Ureter (tissue), 1 donor: ENCODE measurements around the gene SYT17. TPM values are rescaled to one million over a fixed set of nuclear protein-coding genes. Genes with fewer than 3 reads are reported as not detected.
A peak's percentile ranks its signal among the peaks of the same experiment; 100 is the strongest.

ENCODE experiments used
- DNase-seq: peaks from one replicate; pipeline ENCODE4 v3.0.0-alpha.2; 2020; ENCODE audit warnings: low spot score
- total RNA-seq: library from RNA; stranded (reverse); gene quantifications from one replicate; pipeline ENCODE4 v1.2.4, GENCODE V29; 2023
- donor health status: DM: yes; HTN: yes; CAD: no.

SYT17 gene
- 24.4 TPM for total RNA-seq

- peak; percentile 77 for DNase-seq
Measured at GRCh38 chr16:19167710-19168370, at the start of gene SYT17. SYT17 (plus strand) TSS chr16:19168240; CDS start chr16:19168647, 407 bp downstream.

DNA sequence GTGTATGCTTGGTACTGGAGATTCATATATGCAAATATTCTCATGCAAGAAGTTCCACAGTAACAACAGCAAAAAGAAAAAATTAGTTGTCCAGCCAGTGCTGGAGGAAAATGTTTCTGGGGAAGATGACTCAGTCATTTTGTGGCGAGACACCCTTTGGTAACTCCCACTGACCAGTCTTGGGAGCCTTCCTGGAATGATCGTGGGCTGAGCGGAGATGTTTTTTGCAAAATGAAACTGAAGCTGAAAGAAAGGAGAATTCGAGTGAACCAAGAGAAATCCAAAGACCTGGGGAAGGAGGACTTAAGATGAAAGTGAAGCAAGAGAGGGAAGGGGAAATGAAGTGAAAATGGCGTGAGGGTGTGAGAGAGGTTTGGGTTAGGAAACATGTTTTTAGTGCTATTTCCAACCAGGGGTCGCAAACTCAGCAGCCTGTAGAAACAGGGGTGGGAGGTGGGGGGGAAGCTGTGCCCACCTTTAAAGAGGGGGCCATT, 49.1 kb upstream of the SYT17 start:
- DNase-seq, result no peak

GRCh38 chr16:19119564-19119963, 48.5 kb upstream of the SYT17 start:
- DNase-seq, result no peak

DNA sequence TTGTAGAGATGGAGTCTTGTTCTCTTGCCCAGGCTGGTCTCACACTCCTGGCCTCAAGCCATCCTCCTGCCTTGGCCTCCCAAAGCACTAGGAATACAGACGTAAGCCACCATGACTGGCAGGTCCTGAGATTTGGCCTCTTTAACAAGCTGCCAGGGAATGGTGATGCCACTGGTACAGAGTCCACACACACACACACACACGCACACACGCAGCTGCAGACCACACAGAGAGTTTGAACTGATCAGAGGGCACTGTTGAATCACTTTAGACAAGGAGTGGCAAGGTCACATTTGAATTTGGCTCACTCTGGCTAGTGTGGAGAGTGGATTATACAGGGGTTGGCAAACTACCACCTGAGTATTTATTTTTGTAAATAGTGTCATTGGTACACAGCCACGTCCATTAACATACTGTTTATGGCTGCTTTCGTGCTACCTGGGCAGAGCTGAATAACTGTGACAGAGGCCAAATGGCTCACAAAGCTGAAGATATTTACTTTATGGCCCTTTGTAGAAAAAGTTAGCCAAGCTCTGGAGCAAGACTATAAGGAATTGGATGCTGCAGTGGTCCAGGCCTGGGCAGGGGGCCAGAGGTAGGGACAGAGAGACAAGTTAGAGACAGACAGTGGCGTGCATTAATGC, 44.4 kb upstream of the SYT17 start:
- DNase-seq, result no peak

GRCh38 chr16:19126300-19126699, 41.7 kb upstream of the SYT17 start:
- DNase-seq, result no peak

GRCh38 chr16:19127205-19127604, 40.8 kb upstream of the SYT17 start:
- DNase-seq, result no peak

DNA sequence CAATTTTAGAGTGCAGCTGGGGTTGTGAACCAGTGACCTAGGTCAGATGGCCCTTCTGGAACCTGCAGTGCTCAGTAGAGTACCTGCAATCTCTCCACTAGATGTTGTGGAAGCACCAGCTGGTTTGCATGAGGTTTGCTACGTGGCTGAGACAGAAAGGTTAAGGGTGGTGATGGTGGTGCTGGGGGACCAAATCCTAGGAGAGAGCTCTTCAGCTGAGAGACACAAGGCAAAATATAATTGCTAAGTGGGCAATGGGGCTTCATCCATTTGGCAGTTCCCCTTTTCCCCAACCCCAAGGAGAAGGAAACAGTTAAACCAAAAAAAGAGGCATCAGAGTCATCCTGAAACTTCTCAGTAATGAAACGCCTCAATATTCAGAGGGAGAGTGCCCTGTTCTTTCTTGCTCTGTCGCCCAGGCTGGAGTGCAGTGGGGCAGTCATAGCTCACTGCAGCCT, 40.3 kb upstream of the SYT17 start:
- no peak for DNase-seq

DNA sequence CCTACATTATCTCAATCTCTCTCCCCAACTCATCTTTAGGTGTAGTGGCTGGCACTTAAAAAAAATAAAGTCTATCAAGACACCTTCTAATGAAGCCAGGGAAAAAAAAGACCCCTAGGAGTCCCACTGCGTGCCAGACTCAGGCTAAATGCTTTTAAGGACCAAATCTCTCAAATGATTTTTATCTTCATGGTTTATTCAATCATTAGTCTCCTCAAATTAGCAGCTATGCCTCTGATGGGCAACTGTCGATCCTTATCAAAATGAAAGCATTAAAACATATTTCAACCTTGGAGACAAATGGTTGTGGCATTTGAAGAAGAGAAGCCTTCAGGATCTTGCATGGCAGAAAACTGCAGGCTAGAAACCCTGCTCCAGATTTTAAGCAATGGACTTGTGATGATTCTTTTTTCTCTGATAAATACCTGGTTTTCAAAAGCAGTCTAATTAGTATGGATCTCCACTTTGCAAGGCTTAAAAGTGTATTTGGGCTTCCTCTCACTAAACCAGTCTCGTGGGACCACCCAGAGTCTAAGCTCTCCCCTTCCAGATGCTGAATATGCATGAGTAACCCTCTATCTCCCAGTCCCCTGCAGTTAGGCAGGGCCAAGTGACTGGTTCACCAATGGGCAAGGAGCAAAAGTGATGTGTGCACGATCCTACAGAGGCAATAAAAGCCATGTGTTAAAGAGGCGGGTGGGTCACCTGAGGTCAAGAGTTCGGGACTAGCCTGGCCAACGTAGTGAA, 39.4 kb upstream of the SYT17 start:
- DNase-seq, result no peak

- DNase-seq, result no peak
Measured at GRCh38 chr16:19130385-19130784, 37.7 kb upstream of the SYT17 start.

DNA sequence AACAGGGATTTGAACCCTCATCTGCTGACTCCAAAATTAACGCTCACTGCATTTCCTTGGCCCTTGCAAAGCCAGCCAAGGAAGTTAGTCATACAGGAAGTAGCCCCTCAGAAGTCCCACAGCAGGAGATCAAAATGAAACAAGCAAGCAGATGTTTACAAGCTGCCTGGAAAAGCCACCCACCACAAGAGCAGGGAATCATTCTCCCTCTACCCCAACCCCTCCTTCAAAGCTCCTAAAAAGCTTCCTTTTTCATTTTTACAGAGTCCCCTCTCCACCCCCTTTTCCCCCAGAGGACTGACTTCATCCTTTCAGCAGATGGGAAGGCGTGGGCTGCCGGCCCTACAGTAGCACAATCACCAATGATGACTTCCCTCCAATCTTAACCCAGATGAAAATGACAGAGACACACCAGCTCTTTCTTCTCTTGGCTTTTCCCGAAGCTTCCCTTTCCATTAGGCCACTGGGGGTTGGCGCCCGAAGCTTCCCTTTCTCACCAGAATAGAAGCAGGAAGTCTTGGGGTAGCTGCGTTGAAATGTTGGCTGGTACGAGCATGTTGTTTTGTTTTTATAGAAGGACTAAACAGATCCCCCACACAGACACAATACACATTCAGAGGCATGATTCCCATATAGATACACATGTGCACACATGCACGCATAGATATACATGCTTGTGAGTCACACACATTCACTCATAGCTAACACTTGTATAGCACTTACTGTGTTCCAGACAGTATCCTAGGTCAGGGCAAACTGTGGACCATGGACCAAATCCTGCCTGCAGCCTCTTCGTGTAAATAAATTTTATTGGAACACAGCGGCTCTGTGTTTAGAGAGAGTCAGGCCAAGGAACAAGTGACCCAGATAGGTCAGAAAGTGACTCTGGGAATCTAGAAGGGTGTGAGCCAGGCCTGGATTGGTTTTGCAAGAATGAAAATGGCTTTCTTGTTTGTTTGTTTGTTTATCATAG, 36.9 kb upstream of the SYT17 start:
- no peak for DNase-seq

GRCh38 chr16:19131825-19132218, 36.2 kb upstream of the SYT17 start:
- no peak for DNase-seq

DNA sequence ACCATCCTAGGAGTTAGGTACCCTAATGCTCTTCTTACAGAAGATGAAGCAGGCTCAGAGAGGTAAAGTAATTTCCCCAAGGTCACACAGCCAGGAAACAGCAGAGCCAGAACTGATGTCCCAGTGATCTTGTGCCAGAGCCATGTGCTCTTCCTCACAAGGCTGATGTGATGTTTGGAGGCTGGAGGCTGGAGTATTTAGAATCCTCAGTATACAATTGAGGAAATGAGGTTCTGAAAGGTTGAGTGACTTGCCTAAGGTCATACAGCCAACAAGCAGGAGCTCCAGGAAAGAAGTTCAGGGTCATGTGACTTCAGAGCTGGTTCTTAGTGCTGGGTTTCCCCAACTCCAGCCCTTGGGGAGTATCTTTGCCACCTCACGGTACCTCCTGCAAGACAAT, 35.8 kb upstream of the SYT17 start:
- DNase-seq, result no peak

- no peak for DNase-seq
Measured at GRCh38 chr16:19132898-19133297, 35.1 kb upstream of the SYT17 start.

DNA sequence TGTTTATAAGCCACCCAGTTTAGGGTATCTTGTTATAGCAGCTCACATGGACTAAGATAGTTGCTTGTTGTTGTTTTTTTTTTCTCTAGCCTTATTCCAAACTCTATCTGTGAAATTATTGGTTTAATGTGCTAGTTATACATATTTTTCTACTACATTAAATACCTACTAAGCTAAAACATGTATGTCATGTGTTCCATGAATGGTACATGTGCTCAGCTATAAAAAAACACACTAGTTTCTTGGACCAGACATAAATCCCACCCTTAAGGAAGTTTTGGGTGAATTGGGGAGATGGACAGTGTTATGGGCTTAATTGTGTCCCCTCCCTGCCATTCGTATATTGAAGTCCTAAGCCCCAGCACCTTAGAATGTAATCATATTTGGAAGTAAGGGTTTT, 34.4 kb upstream of the SYT17 start:
- no peak for DNase-seq

DNA sequence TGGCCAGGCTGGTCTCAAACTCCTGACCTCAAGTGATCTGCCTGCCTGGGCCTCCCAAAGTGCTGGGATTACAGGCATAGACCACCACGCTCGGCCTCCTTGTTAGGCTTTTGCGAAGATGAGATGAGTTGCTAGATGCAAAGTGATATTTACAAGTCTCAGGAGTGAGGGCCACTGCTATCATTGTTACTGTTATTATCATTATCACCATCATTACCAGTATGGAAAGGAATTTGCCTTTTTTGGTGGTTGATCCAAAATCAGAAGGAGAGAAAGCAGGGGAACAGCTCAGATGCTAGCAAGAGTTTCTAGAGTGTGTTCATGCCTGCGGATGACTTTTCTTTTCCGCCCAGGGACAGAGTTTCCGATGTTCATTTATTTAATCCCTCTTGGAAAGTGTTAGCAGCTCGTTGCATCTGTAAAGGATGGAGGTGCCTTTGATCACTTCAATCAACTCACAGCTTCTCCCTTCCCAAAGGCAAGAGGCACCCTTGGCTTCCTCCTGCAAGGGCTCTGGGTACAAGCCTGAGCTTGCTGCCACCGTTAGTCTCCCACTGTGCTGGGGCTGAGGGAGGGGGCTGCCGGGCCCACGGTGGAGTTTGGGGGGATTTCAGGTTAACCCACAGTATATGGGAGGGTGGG, 32.7 kb upstream of the SYT17 start:
- DNase-seq, result no peak

DNA sequence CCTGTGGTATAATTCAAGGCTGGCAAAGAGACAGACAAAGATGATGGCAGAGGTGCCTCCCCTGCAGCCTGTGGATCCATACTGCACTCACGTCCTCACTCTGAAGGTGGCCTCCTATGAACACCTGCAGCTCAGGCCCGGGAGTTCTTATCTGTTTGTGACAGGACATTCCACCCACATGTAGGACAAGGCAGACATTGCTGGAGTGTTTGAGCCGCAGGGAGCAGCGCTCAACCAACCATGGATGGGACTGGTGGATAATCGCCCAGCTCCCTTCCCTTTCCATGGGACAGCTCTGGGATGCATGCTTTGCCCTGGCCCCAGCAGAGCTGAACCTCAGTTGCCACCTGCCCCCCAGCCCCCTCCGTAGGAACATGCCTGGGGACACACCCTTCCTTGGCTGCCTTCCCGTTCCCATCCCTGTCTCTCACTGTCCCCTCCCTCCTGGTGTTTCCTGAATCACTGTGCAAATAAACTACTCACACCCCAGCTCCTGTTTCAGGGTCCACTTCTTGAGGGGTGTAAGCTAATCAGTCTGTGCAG, 32.1 kb upstream of the SYT17 start:
- DNase-seq, result peak; percentile 81

GRCh38 chr16:19136549-19137196, 31.4 kb upstream of the SYT17 start:
- no peak for DNase-seq

GRCh38 chr16:19137201-19138128, 30.6 kb upstream of the SYT17 start:
- DNase-seq, result no peak

- DNase-seq, result peak; percentile 87
Measured at GRCh38 chr16:19138601-19139000, 29.4 kb upstream of the SYT17 start.
